SK-N-SH (cell line): ENCODE measurements around the gene OR51A7. TPM values are rescaled to one million over a fixed set of nuclear protein-coding genes. Genes with fewer than 3 reads are reported as not detected.

Experiments used
- CTCF ChIA-PET: fragments of 300-600, 350-600 bp; formaldehyde crosslinking; extraction: SDS; loops from one replicate; lab custom pipeline; 2021; lab: Yijun Ruan, JAX
- POLR2A ChIA-PET: fragments of 350-600 bp; sonication (Branson Sonifier 250); formaldehyde crosslinking; extraction: SDS; loops from one replicate; lab custom pipeline; 2020; ENCODE audit warnings: antibody characterized with exemption, inconsistent platforms; lab: Yijun Ruan, JAX
- DNase-seq: peaks from one replicate; pipeline ENCODE4 v3.0.0; 2012
- H2AFZ ChIP-seq: fragments of 200-600 bp; sonication (generic); 2 replicates; pipeline ENCODE4 v1.8.1; 2016; ENCODE audit warnings: antibody characterized with exemption, mild to moderate bottlenecking, low read depth
- H3F3A ChIP-seq: fragments of 200-600 bp; sonication (generic); replicated peaks from 2 replicates; pipeline ENCODE3; 2016; ENCODE audit warnings: antibody characterized with exemption, mild to moderate bottlenecking; ENCODE audit not compliant: insufficient read depth
- H3K27ac ChIP-seq, 2 experiments: fragments of 200-500 bp in 1 of 2; fragments of 200-600 bp in 1 of 2; sonication (Bioruptor generic) in 1 of 2; sonication (generic), shearing (Covaris generic) in 1 of 2; 2 replicates each; pipeline versions ENCODE4 v1.5.1 to v1.6.1; 2014 to 2016; ENCODE audit warnings: low read depth in 2 of 2, inconsistent platforms in 1 of 2, low read length in 1 of 2, mild to moderate bottlenecking in 1 of 2, mixed read lengths in 1 of 2
- H3K27me3 ChIP-seq: fragments of 200-600 bp; sonication (generic), shearing (Covaris generic); 2 replicates; pipeline ENCODE4 v1.6.1; 2016; ENCODE audit warnings: mixed run types; ENCODE audit not compliant: insufficient read depth
- H3K36me3 ChIP-seq, 2 experiments: fragments of 200-500 bp in 1 of 2; fragments of 200-600 bp in 1 of 2; sonication (Bioruptor generic) in 1 of 2; sonication (generic) in 1 of 2; replicated peaks in 1 of 2; 2 replicates each; pipeline versions ENCODE3 to v1.5.1; 2014 to 2016; ENCODE audit warnings: low read length in 1 of 2, mild to moderate bottlenecking in 1 of 2; ENCODE audit not compliant: insufficient read depth in 2 of 2, control insufficient read depth in 1 of 2
- H3K4me1 ChIP-seq, 2 experiments: fragments of 200-500 bp in 1 of 2; fragments of 200-600 bp in 1 of 2; sonication (Bioruptor generic) in 1 of 2; sonication (generic), shearing (Covaris generic) in 1 of 2; 2 replicates each; pipeline versions ENCODE4 v1.5.1 to v1.6.1; 2014 to 2016; ENCODE audit warnings: low read depth in 1 of 2, low read length in 1 of 2, mixed run types in 1 of 2; ENCODE audit not compliant: insufficient read depth in 2 of 2, control insufficient read depth in 1 of 2
- H3K4me2 ChIP-seq: fragments of 200-600 bp; sonication (generic), shearing (Covaris generic); 2 replicates; pipeline ENCODE4 v1.6.1; 2017; ENCODE audit warnings: mixed run types
- H3K4me3 ChIP-seq, 2 experiments: fragments of 200-500 bp in 1 of 2; fragments of 200-600 bp in 1 of 2; sonication (Bioruptor generic) in 1 of 2; sonication (generic), shearing (Covaris generic) in 1 of 2; 2 replicates each; pipeline versions ENCODE4 v1.5.1 to v1.8.1; 2014 to 2016; ENCODE audit warnings: low read depth in 2 of 2, inconsistent platforms in 1 of 2, low read length in 1 of 2, mild to moderate bottlenecking in 1 of 2, mixed read lengths in 1 of 2, moderate library complexity in 1 of 2
- H3K79me2 ChIP-seq: fragments of 200-600 bp; sonication (generic); 2 replicates; pipeline ENCODE4 v1.8.1; 2017; ENCODE audit warnings: mild to moderate bottlenecking; ENCODE audit not compliant: insufficient read depth
- H3K9ac ChIP-seq: fragments of 200-600 bp; sonication (generic); 2 replicates; pipeline ENCODE4 v1.6.1; 2017; ENCODE audit warnings: mixed run types
- H3K9me2 ChIP-seq: fragments of 200-600 bp; sonication (generic); 2 replicates; pipeline ENCODE4 v1.6.1; 2017; ENCODE audit warnings: mixed run types
- H3K9me3 ChIP-seq: fragments of 200-600 bp; sonication (generic); 2 replicates; pipeline ENCODE4 v1.6.1; 2017; ENCODE audit warnings: mixed run types, mild to moderate bottlenecking, moderate library complexity
- H4K20me1 ChIP-seq: fragments of 200-600 bp; sonication (generic); 2 replicates; pipeline ENCODE4 v1.6.1; 2017; ENCODE audit warnings: mild to moderate bottlenecking, mixed run types; ENCODE audit not compliant: insufficient read depth
- ELF1 ChIP-seq: IDR thresholded peaks from 2 replicates; pipeline ENCODE4 v1.4.0; 2012
- EP300 ChIP-seq, 2 experiments: IDR thresholded peaks; 2 replicates each; pipeline versions ENCODE4 v1.4.0 to v1.6.1; 2012; ENCODE audit warnings: borderline replicate concordance in 1 of 2, low read depth in 1 of 2, low read length in 1 of 2
- FOXJ3 ChIP-seq: sonication (generic); formaldehyde crosslinking; IDR thresholded peaks from 2 replicates; pipeline ENCODE4 v1.5.1; 2020; ENCODE audit warnings: mild to moderate bottlenecking, missing genetic modification reagents
- FOXM1 ChIP-seq: IDR thresholded peaks from 2 replicates; pipeline ENCODE4 v1.4.0; 2012; ENCODE audit warnings: low read depth, mild to moderate bottlenecking
- MEF2A ChIP-seq: IDR thresholded peaks from 2 replicates; pipeline ENCODE4 v1.4.0; 2012; ENCODE audit warnings: low read depth, borderline replicate concordance
- RXRA ChIP-seq: IDR thresholded peaks from 2 replicates; pipeline ENCODE4 v1.4.0; 2012; ENCODE audit warnings: low read depth, mild to moderate bottlenecking, borderline replicate concordance
- SIN3A ChIP-seq: IDR thresholded peaks from 2 replicates; pipeline ENCODE4 v1.6.1; 2012; ENCODE audit warnings: low read depth, mild to moderate bottlenecking, low read length, moderate library complexity, borderline replicate concordance
- WGBS: methylation state at CpG from one replicate; pipeline ENCODE4 v1.1.6; 2017; ENCODE audit warnings: low lambda C conversion rate; 5-methylcytosine and 5-hydroxymethylcytosine counted together
- polyA plus RNA-seq, 3 experiments: library from polyadenylated mRNA; depleted of rRNA; stranded (reverse); fragments of >200 nt; gene quantifications; 2 replicates each; pipeline ENCODE4 v1.2.3, GENCODE V29; 2012
- TF ChIP-seq, protein P1 (sequence below): fragments of 200-600 bp; sonication (generic); IDR thresholded peaks from 2 replicates; pipeline ENCODE4 v1.6.1; 2017; ENCODE audit warnings: antibody characterized with exemption, mild to moderate bottlenecking, moderate library complexity
- TF ChIP-seq, protein P2 (sequence below): IDR thresholded peaks from 2 replicates; pipeline ENCODE4; 2012

The OR51A7 gene
- polyA plus RNA-seq, 1 of the 3 experiments (the other 2 are of a cell fraction), result not detected

DNA sequence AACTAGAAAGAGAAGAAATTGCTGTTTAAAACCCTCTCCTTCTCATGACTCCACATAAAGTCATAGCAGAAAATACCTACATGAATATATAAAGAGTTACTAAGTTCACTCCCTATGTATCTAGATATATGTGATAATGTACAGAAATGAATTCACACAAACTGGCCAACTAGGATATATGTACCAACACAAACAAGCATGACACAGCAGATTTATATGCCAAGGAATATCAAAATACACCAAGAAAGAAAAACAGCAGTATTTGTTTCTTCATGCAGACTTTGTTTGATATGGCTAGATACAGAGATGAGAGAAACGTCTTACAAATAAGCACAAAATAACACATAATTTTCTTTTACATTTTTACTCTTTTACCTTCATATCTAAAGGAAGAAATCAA lies 18.7 kb downstream of the OR51A7 start:
- WGBS, result 0% methylated on average over 1 of the region's 1 CpG
- no peaks in the 10 kb centered on the region for H3K9me3 ChIP-seq
- no peaks in the 10 kb centered on the region for H3K4me1 ChIP-seq
- H2AFZ ChIP-seq, result no peak overlapping the region
- ChIA-PET CTCF (no interaction called here), POLR2A (no interaction called here)
- no peaks in the 10 kb centered on the region for H3K9me2 ChIP-seq
- H4K20me1 ChIP-seq, result no peaks in the 10 kb centered on the region
- H3K27me3 ChIP-seq, result no peaks in the 10 kb centered on the region
- H3K27ac ChIP-seq, result no peak overlapping the region
- TF ChIP-seq FOXM1 (no peak), ELF1 (no peak), MEF2A (no peak)
- no peak for DNase-seq
- no peaks in the 10 kb centered on the region for H3K36me3 ChIP-seq
- H3K9ac ChIP-seq, result no peak overlapping the region
- H3K4me3 ChIP-seq, result no peak overlapping the region
- H3K79me2 ChIP-seq, result no peaks in the 10 kb centered on the region
- no peak overlapping the region for H3K4me2 ChIP-seq
- no peaks in the 10 kb centered on the region for H3F3A ChIP-seq

DNA sequence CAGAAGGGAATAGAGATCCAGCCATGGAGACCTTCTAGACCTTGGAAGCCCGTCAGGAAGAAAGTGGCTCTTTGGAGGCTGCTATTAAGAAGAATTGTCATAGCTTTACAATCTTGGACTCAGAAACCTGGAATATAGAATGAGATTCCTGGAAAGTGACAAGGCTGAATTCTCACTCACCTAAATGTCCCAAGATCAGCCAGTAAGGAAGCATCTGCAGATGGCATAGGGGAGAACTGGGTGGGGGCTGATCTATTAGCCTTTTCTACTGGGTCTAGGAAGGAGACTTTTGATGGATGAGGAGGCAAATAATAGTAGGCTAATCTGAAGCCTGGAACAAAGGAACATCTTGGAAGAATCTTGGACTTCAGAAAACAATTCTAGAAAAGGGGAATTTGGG lies 20.7 kb downstream of the OR51A7 start, which contains the start of gene OR51G1:
Gene OR51G1 (minus strand): TSS at position 101 of the 400 bp plus-strand sequence. CDS start 0 bp downstream, at position 101.
- H3K4me3 ChIP-seq, result no peak within 1 kb of the TSS
- WGBS, result 7% methylated on average over 1 of the region's 1 CpG
- H3K9me2 ChIP-seq, result no peaks in the 10 kb centered on the region
- no peak within 1 kb of the TSS for H3K4me2 ChIP-seq
- no peaks in the 10 kb centered on the region for H3K9me3 ChIP-seq
- H3K36me3 ChIP-seq, result no peaks in the 10 kb centered on the region
- H3K9ac ChIP-seq, result no peak within 1 kb of the TSS
- no peaks in the 10 kb centered on the region for H3K79me2 ChIP-seq
- no peaks in the 10 kb centered on the region for H4K20me1 ChIP-seq
- H3F3A ChIP-seq, result no peaks in the 10 kb centered on the region
- no peak for DNase-seq
- TF ChIP-seq EP300 (IDR thresholded peaks at IDR 0.05; ENCODE audit: borderline replicate concordance in 1 of 2, low read depth in 1 of 2, low read length in 1 of 2), result no peak
- TF ChIP-seq SIN3A, result no peak
- TF ChIP-seq, protein P1, sequence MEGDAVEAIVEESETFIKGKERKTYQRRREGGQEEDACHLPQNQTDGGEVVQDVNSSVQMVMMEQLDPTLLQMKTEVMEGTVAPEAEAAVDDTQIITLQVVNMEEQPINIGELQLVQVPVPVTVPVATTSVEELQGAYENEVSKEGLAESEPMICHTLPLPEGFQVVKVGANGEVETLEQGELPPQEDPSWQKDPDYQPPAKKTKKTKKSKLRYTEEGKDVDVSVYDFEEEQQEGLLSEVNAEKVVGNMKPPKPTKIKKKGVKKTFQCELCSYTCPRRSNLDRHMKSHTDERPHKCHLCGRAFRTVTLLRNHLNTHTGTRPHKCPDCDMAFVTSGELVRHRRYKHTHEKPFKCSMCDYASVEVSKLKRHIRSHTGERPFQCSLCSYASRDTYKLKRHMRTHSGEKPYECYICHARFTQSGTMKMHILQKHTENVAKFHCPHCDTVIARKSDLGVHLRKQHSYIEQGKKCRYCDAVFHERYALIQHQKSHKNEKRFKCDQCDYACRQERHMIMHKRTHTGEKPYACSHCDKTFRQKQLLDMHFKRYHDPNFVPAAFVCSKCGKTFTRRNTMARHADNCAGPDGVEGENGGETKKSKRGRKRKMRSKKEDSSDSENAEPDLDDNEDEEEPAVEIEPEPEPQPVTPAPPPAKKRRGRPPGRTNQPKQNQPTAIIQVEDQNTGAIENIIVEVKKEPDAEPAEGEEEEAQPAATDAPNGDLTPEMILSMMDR, result no peak
- ChIA-PET CTCF (no interaction called here), POLR2A (no interaction called here)
- H3K4me1 ChIP-seq, result no peaks in the 10 kb centered on the region
- no peak within 1 kb of the TSS for H2AFZ ChIP-seq
- H3K27me3 ChIP-seq, result no peaks in the 10 kb centered on the region
- no peak within 1 kb of the TSS for H3K27ac ChIP-seq

DNA sequence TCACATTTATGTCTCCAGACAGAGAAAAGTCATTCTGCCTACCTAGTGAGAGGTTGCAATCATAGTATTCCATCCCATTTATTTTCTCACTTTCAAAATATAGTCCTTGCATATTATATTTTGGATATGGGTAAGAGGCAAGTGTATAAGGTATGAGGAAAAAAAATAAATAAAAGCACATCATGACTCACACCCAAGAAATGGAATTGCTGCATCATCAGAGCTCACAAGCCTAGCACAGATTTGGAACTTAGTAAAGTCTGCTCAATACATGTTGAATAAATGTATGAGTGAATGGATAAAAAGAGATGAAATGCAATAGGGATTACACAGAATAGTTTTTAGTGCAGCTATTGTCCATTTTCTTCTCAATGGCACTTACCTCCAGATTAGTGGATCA lies 23.0 kb downstream of the OR51A7 start:
- ChIA-PET POLR2A (no interaction called here), CTCF (no interaction called here)
- H3K9me3 ChIP-seq, result no peaks in the 10 kb centered on the region
- no peaks in the 10 kb centered on the region for H3K36me3 ChIP-seq
- H3K4me2 ChIP-seq, result no peak overlapping the region
- no peaks in the 10 kb centered on the region for H3K4me1 ChIP-seq
- no peaks in the 10 kb centered on the region for H3K27me3 ChIP-seq
- no peak overlapping the region for H3K4me3 ChIP-seq
- H3K9me2 ChIP-seq, result no peaks in the 10 kb centered on the region
- no peaks in the 10 kb centered on the region for H3K79me2 ChIP-seq
- no peak overlapping the region for H3K9ac ChIP-seq
- H4K20me1 ChIP-seq, result no peaks in the 10 kb centered on the region
- no peaks in the 10 kb centered on the region for H3F3A ChIP-seq
- no peak for DNase-seq
- H2AFZ ChIP-seq, result no peak overlapping the region
- no peak overlapping the region for H3K27ac ChIP-seq
- TF ChIP-seq RXRA (no peak), FOXJ3 (CRISPR knock-in tag) (no peak), MEF2A (no peak)
- TF ChIP-seq, protein P1, result no peak
- TF ChIP-seq, protein P2, sequence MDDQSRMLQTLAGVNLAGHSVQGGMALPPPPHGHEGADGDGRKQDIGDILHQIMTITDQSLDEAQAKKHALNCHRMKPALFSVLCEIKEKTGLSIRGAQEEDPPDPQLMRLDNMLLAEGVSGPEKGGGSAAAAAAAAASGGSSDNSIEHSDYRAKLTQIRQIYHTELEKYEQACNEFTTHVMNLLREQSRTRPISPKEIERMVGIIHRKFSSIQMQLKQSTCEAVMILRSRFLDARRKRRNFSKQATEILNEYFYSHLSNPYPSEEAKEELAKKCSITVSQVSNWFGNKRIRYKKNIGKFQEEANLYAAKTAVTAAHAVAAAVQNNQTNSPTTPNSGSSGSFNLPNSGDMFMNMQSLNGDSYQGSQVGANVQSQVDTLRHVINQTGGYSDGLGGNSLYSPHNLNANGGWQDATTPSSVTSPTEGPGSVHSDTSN, result no peak
- TF ChIP-seq, all 33 proteins: peak for 0
